Right atrium auricular region (tissue), 2 donors: ENCODE results near the gene LTBP1. TPM values are rescaled to one million over a fixed set of nuclear protein-coding genes. Genes with fewer than 3 reads are reported as not detected.
A peak's percentile ranks its signal among the peaks of the same experiment; 100 is the strongest.

Experiments
- DNase-seq: peaks from one replicate; pipeline ENCODE4 v3.0.0-alpha.2; 2019; ENCODE audit warnings: low spot score
- H3K27ac ChIP-seq, 2 donors: fragments of 200-600 bp; sonication (generic); 1 replicate in 1 of 2; 2 replicates in 1 of 2; pipeline ENCODE4 v1.5.1; 2016 to 2019
- H3K27me3 ChIP-seq, 2 donors: fragments of 200-600 bp; sonication (generic); one replicate each; pipeline versions ENCODE4 v1.5.1 to v1.6.0; 2017 to 2019
- H3K36me3 ChIP-seq: fragments of 200-600 bp; sonication (generic); one replicate; pipeline ENCODE4 v1.5.1; 2016
- H3K4me1 ChIP-seq, 2 donors: fragments of 200-600 bp; sonication (generic); one replicate each; pipeline versions ENCODE4 v1.5.1 to v1.6.0; 2017 to 2019
- H3K4me3 ChIP-seq, 2 donors: fragments of 200-600 bp; sonication (generic); 1 replicate in 1 of 2; 2 replicates in 1 of 2; pipeline ENCODE4 v1.5.1; 2017 to 2019; ENCODE audit warnings: mild to moderate bottlenecking in 1 of 2, moderate library complexity in 1 of 2
- H3K9me3 ChIP-seq, 2 donors: fragments of 200-600 bp; sonication (generic); one replicate each; pipeline ENCODE4 v1.5.1; 2019
- CTCF ChIP-seq, 2 donors: fragments of 200-600 bp; sonication (generic); IDR thresholded peaks; one replicate each; pipeline ENCODE4 v1.5.1; 2019; ENCODE audit warnings: antibody characterized with exemption in 2 of 2
- total RNA-seq, 2 donors: library from RNA; depleted of rRNA; stranded (reverse); fragments of >200 nt; gene quantifications; one replicate each; pipeline ENCODE4 v1.1.0, GENCODE V29; 2016

Gene LTBP1
- total RNA-seq, 2 donors from 2014 or later = 168 to 291 TPM

GRCh38 chr2:33108483-33109443 is 162.0 kb downstream of the LTBP1 start:
- no peak for TF ChIP-seq CTCF (IDR thresholded peaks at IDR 0.05)
- no peak overlapping the region for H3K4me3 ChIP-seq
- H3K4me1 ChIP-seq = peaks cover 0 to 35% of the 10 kb centered on the region in 2 donors
- H3K27me3 ChIP-seq = no peaks in the 10 kb centered on the region
- H3K27ac ChIP-seq = peak overlapping the region; percentile 43 to 69
- DNase-seq = no peak
- H3K9me3 ChIP-seq = no peaks in the 10 kb centered on the region
- peaks cover 9% of the 10 kb centered on the region for H3K36me3 ChIP-seq

GRCh38 chr2:33110461-33110860 is 163.7 kb downstream of the LTBP1 start:
- no peaks in the 10 kb centered on the region for H3K27me3 ChIP-seq
- no peak overlapping the region for H3K4me3 ChIP-seq
- no peaks in the 10 kb centered on the region for H3K9me3 ChIP-seq
- H3K27ac ChIP-seq = no peak overlapping the region
- TF ChIP-seq CTCF (IDR thresholded peaks at IDR 0.05) = no peak
- H3K4me1 ChIP-seq = peaks cover 0 to 24% of the 10 kb centered on the region in 2 donors
- no peak for DNase-seq
- H3K36me3 ChIP-seq = peaks cover 9% of the 10 kb centered on the region

- Histone ChIP-seq H3K36me3 (peaks cover 9% of the 10 kb centered on the region), H3K4me1 (peaks cover 0 to 24% of the 10 kb centered on the region in 2 donors), H3K27me3 (no peaks in the 10 kb centered on the region), H3K9me3 (no peaks in the 10 kb centered on the region), H3K27ac (no peak overlapping the region), H3K4me3 (no peak overlapping the region)
- no peak for DNase-seq
- TF ChIP-seq CTCF (IDR thresholded peaks at IDR 0.05) = no peak
Observed at GRCh38 chr2:33111002-33111446, 164.3 kb downstream of the LTBP1 start.

GRCh38 chr2:33115196-33115595 is 168.4 kb downstream of the LTBP1 start:
- no peak for TF ChIP-seq CTCF (IDR thresholded peaks at IDR 0.05)
- Histone ChIP-seq H3K4me3 (no peak overlapping the region), H3K4me1 (peaks cover 0 to 10% of the 10 kb centered on the region in 2 donors), H3K27ac (no peak overlapping the region), H3K36me3 (peaks cover 9% of the 10 kb centered on the region), H3K27me3 (no peaks in the 10 kb centered on the region), H3K9me3 (no peaks in the 10 kb centered on the region)
- DNase-seq = no peak

GRCh38 chr2:33115728-33116127 is 169.0 kb downstream of the LTBP1 start:
- Histone ChIP-seq H3K9me3 (no peaks in the 10 kb centered on the region), H3K36me3 (peaks cover 6% of the 10 kb centered on the region), H3K27ac (no peak overlapping the region), H3K4me1 (peaks cover 0 to 8% of the 10 kb centered on the region in 2 donors), H3K4me3 (no peak overlapping the region), H3K27me3 (no peaks in the 10 kb centered on the region)
- no peak for TF ChIP-seq CTCF (IDR thresholded peaks at IDR 0.05)
- no peak for DNase-seq
